IgD-negative memory B cell (primary cell): ENCODE measurements around the gene ADRA2C. TPM values are rescaled to one million over a fixed set of nuclear protein-coding genes. Genes with fewer than 3 reads are reported as not detected.

Experiments used
- H3K27ac Mint-ChIP-seq, 3 donors: one replicate each; pipeline ENCODE4 v1.8.0; 2020 to 2022; ENCODE audit warnings: mild to moderate bottlenecking in 3 of 3, mixed read lengths in 3 of 3, moderate library complexity in 1 of 3
- H3K27me3 Mint-ChIP-seq: one replicate; pipeline ENCODE4 v1.8.0; 2021; ENCODE audit warnings: mixed read lengths
- H3K36me3 Mint-ChIP-seq: one replicate; pipeline ENCODE4 v1.8.0; 2020; ENCODE audit warnings: mild to moderate bottlenecking, mixed read lengths
- H3K4me1 Mint-ChIP-seq, 3 donors: one replicate each; pipeline ENCODE4 v1.8.0; 2020 to 2022; ENCODE audit warnings: mixed read lengths in 3 of 3, mild to moderate bottlenecking in 1 of 3
- H3K4me3 Mint-ChIP-seq, 4 donors: one replicate each; pipeline ENCODE4 v1.8.0; 2020 to 2022; ENCODE audit warnings: mild to moderate bottlenecking in 4 of 4, mixed read lengths in 4 of 4, moderate library complexity in 3 of 4
- H3K9me3 Mint-ChIP-seq, 3 donors: one replicate each; pipeline ENCODE4 v1.8.0; 2020 to 2021; ENCODE audit warnings: mixed read lengths in 3 of 3, mild to moderate bottlenecking in 1 of 3
- polyA plus RNA-seq: library from polyadenylated mRNA; unstranded; fragments of 300-500 nt; fragmentation: Illumina TruSeq; gene quantifications from one replicate; pipeline ENCODE4 v1.2.3, GENCODE V29; 2021

Gene ADRA2C
- polyA plus RNA-seq, 1 donor from 2014 or later = not detected

GRCh38 chr4:3774253-3774883 is 8.2 kb downstream of the ADRA2C start:
- no peak overlapping the region for H3K4me3 Mint-ChIP-seq
- peaks cover 0 to 2% (median 0%) of the 10 kb centered on the region in 3 donors for H3K9me3 Mint-ChIP-seq
- H3K27ac Mint-ChIP-seq = no peak overlapping the region
- no peaks in the 10 kb centered on the region for H3K4me1 Mint-ChIP-seq
- H3K36me3 Mint-ChIP-seq = peaks cover 2% of the 10 kb centered on the region
- H3K27me3 Mint-ChIP-seq = peaks cover 14% of the 10 kb centered on the region

GRCh38 chr4:3775005-3775404 is 8.8 kb downstream of the ADRA2C start:
- H3K9me3 Mint-ChIP-seq = peaks cover 0 to 2% (median 0%) of the 10 kb centered on the region in 3 donors
- no peak overlapping the region for H3K4me3 Mint-ChIP-seq
- no peaks in the 10 kb centered on the region for H3K4me1 Mint-ChIP-seq
- H3K27ac Mint-ChIP-seq = no peak overlapping the region
- peaks cover 2% of the 10 kb centered on the region for H3K36me3 Mint-ChIP-seq
- peaks cover 14% of the 10 kb centered on the region for H3K27me3 Mint-ChIP-seq

GRCh38 chr4:3775576-3775975 is 9.4 kb downstream of the ADRA2C start:
- Mint-ChIP-seq H3K27ac (no peak overlapping the region), H3K4me1 (no peaks in the 10 kb centered on the region), H3K36me3 (peaks cover 2% of the 10 kb centered on the region), H3K9me3 (peaks cover 0 to 2% (median 0%) of the 10 kb centered on the region in 3 donors), H3K27me3 (peaks cover 12% of the 10 kb centered on the region), H3K4me3 (no peak overlapping the region)

- peaks cover 12% of the 10 kb centered on the region for H3K27me3 Mint-ChIP-seq
- no peak overlapping the region for H3K27ac Mint-ChIP-seq
- no peaks in the 10 kb centered on the region for H3K4me1 Mint-ChIP-seq
- peaks cover 2% of the 10 kb centered on the region for H3K36me3 Mint-ChIP-seq
- no peak overlapping the region for H3K4me3 Mint-ChIP-seq
- peaks cover 0 to 2% (median 0%) of the 10 kb centered on the region in 3 donors for H3K9me3 Mint-ChIP-seq
Observed at GRCh38 chr4:3776166-3777032, 10.2 kb downstream of the ADRA2C start.

- Mint-ChIP-seq H3K9me3 (peaks cover 0 to 2% (median 0%) of the 10 kb centered on the region in 3 donors), H3K4me1 (no peaks in the 10 kb centered on the region), H3K27me3 (peaks cover 9% of the 10 kb centered on the region), H3K27ac (no peak overlapping the region), H3K4me3 (no peak overlapping the region), H3K36me3 (peaks cover 2% of the 10 kb centered on the region)
Observed at GRCh38 chr4:3777033-3777390, 10.8 kb downstream of the ADRA2C start.

- Mint-ChIP-seq H3K27me3 (peaks cover 9% of the 10 kb centered on the region), H3K9me3 (peaks cover 0 to 2% (median 0%) of the 10 kb centered on the region in 3 donors), H3K4me3 (no peak overlapping the region), H3K4me1 (no peaks in the 10 kb centered on the region), H3K36me3 (peaks cover 2% of the 10 kb centered on the region), H3K27ac (no peak overlapping the region)
Observed at GRCh38 chr4:3777669-3778068, 11.5 kb downstream of the ADRA2C start.

- H3K4me3 Mint-ChIP-seq = no peak overlapping the region
- no peaks in the 10 kb centered on the region for H3K4me1 Mint-ChIP-seq
- H3K27ac Mint-ChIP-seq = no peak overlapping the region
- H3K36me3 Mint-ChIP-seq = peaks cover 1% of the 10 kb centered on the region
- H3K27me3 Mint-ChIP-seq = peaks cover 7% of the 10 kb centered on the region
- peaks cover 0 to 2% (median 0%) of the 10 kb centered on the region in 3 donors for H3K9me3 Mint-ChIP-seq
Observed at GRCh38 chr4:3779509-3779908, 13.3 kb downstream of the ADRA2C start.

GRCh38 chr4:3780347-3781171 is 14.4 kb downstream of the ADRA2C start:
- no peaks in the 10 kb centered on the region for H3K36me3 Mint-ChIP-seq
- H3K27ac Mint-ChIP-seq = no peak overlapping the region
- no peaks in the 10 kb centered on the region for H3K4me1 Mint-ChIP-seq
- H3K9me3 Mint-ChIP-seq = peaks cover 0 to 2% (median 0%) of the 10 kb centered on the region in 3 donors
- H3K27me3 Mint-ChIP-seq = peaks cover 10% of the 10 kb centered on the region
- no peak overlapping the region for H3K4me3 Mint-ChIP-seq

GRCh38 chr4:3781193-3781886 is 15.2 kb downstream of the ADRA2C start:
- H3K4me1 Mint-ChIP-seq = no peaks in the 10 kb centered on the region
- H3K27me3 Mint-ChIP-seq = peaks cover 10% of the 10 kb centered on the region
- peaks cover 0 to 2% (median 0%) of the 10 kb centered on the region in 3 donors for H3K9me3 Mint-ChIP-seq
- no peak overlapping the region for H3K4me3 Mint-ChIP-seq
- no peaks in the 10 kb centered on the region for H3K36me3 Mint-ChIP-seq
- no peak overlapping the region for H3K27ac Mint-ChIP-seq

GRCh38 chr4:3781997-3782930 is 16.1 kb downstream of the ADRA2C start:
- Mint-ChIP-seq H3K4me1 (no peaks in the 10 kb centered on the region), H3K4me3 (no peak overlapping the region), H3K27ac (no peak overlapping the region), H3K9me3 (peaks cover 0 to 2% (median 0%) of the 10 kb centered on the region in 3 donors), H3K27me3 (peaks cover 10% of the 10 kb centered on the region), H3K36me3 (no peaks in the 10 kb centered on the region)

- H3K4me1 Mint-ChIP-seq = no peaks in the 10 kb centered on the region
- no peak overlapping the region for H3K27ac Mint-ChIP-seq
- H3K27me3 Mint-ChIP-seq = peaks cover 9% of the 10 kb centered on the region
- no peak overlapping the region for H3K4me3 Mint-ChIP-seq
- no peaks in the 10 kb centered on the region for H3K36me3 Mint-ChIP-seq
- H3K9me3 Mint-ChIP-seq = peaks cover 0 to 4% (median 0%) of the 10 kb centered on the region in 3 donors
Observed at GRCh38 chr4:3783693-3784306, 17.6 kb downstream of the ADRA2C start.

GRCh38 chr4:3784454-3785291 is 18.5 kb downstream of the ADRA2C start:
- H3K4me3 Mint-ChIP-seq = no peak overlapping the region
- H3K4me1 Mint-ChIP-seq = no peaks in the 10 kb centered on the region
- peaks cover 0 to 4% (median 0%) of the 10 kb centered on the region in 3 donors for H3K9me3 Mint-ChIP-seq
- H3K27ac Mint-ChIP-seq = no peak overlapping the region
- H3K36me3 Mint-ChIP-seq = no peaks in the 10 kb centered on the region
- peaks cover 9% of the 10 kb centered on the region for H3K27me3 Mint-ChIP-seq

GRCh38 chr4:3785292-3785565 is 19.0 kb downstream of the ADRA2C start:
- Mint-ChIP-seq H3K4me3 (no peak overlapping the region), H3K27ac (no peak overlapping the region), H3K36me3 (no peaks in the 10 kb centered on the region)

More at GRCh38 chr4:3785292-3785565, 19.0 kb downstream of the ADRA2C start:
- peaks cover 0 to 4% (median 0%) of the 10 kb centered on the region in 3 donors for H3K9me3 Mint-ChIP-seq
- no peaks in the 10 kb centered on the region for H3K4me1 Mint-ChIP-seq
- peaks cover 8% of the 10 kb centered on the region for H3K27me3 Mint-ChIP-seq
